ENCODE measurements around the gene AHNAK2. TPM values are rescaled to one million over a fixed set of nuclear protein-coding genes. Genes with fewer than 3 reads are reported as not detected.
A peak's percentile ranks its signal among the peaks of the same experiment; 100 is the strongest.

Gene AHNAK2
- total and polyA plus RNA-seq, 2 experiments from 2014 or later: 17.8 to 78.0 TPM

DNA sequence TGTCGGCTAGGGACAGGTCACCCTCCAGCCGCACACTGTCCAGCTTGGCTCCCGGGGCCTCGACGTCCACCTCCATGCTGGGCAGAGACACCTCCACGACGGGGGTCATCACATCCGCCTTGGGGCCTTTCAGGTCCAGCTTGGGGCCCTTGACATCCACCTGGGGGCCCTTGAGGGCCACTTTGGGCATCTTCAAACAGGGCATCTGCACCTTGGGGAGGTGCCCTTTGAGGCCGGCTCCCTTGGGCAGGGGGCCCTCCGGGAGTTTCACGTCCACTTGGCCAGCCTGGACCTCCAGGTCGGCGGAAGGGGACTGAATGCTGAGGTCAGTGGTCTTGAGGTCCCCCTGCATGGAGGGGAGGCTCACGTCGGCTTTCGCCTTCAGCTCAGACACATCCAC is 35.6 kb downstream of the AHNAK2 start:
- H3K27ac ChIP-seq: no peak overlapping the region
- TF ChIP-seq, protein P1, sequence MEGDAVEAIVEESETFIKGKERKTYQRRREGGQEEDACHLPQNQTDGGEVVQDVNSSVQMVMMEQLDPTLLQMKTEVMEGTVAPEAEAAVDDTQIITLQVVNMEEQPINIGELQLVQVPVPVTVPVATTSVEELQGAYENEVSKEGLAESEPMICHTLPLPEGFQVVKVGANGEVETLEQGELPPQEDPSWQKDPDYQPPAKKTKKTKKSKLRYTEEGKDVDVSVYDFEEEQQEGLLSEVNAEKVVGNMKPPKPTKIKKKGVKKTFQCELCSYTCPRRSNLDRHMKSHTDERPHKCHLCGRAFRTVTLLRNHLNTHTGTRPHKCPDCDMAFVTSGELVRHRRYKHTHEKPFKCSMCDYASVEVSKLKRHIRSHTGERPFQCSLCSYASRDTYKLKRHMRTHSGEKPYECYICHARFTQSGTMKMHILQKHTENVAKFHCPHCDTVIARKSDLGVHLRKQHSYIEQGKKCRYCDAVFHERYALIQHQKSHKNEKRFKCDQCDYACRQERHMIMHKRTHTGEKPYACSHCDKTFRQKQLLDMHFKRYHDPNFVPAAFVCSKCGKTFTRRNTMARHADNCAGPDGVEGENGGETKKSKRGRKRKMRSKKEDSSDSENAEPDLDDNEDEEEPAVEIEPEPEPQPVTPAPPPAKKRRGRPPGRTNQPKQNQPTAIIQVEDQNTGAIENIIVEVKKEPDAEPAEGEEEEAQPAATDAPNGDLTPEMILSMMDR (IDR thresholded peaks at IDR 0.05; ENCODE audit: low read depth, low read length): no peak
- no peaks in the 10 kb centered on the region for H3K36me3 ChIP-seq
- H3K9me3 ChIP-seq (ENCODE audit: low read depth): no peaks in the 10 kb centered on the region
- DNase-seq (ENCODE audit: low read depth in 1 of 2, low spot score in 1 of 2): no peak
- no peak overlapping the region for H3K4me3 ChIP-seq
- H3K27me3 ChIP-seq: peaks cover 26% of the 10 kb centered on the region
- H3K4me1 ChIP-seq (ENCODE audit: low read depth): no peaks in the 10 kb centered on the region

GRCh38 chr14:104941508-104942365 is 36.4 kb downstream of the AHNAK2 start:
- DNase-seq (ENCODE audit: low read depth in 1 of 2, low spot score in 1 of 2): no peak
- no peak overlapping the region for H3K27ac ChIP-seq
- H3K4me1 ChIP-seq (ENCODE audit: low read depth): no peaks in the 10 kb centered on the region
- H3K4me3 ChIP-seq: no peak overlapping the region
- H3K36me3 ChIP-seq: no peaks in the 10 kb centered on the region
- peaks cover 34% of the 10 kb centered on the region for H3K27me3 ChIP-seq
- TF ChIP-seq, protein P1 (IDR thresholded peaks at IDR 0.05; ENCODE audit: low read depth, low read length): no peak
- no peaks in the 10 kb centered on the region for H3K9me3 ChIP-seq (ENCODE audit: low read depth)

DNA sequence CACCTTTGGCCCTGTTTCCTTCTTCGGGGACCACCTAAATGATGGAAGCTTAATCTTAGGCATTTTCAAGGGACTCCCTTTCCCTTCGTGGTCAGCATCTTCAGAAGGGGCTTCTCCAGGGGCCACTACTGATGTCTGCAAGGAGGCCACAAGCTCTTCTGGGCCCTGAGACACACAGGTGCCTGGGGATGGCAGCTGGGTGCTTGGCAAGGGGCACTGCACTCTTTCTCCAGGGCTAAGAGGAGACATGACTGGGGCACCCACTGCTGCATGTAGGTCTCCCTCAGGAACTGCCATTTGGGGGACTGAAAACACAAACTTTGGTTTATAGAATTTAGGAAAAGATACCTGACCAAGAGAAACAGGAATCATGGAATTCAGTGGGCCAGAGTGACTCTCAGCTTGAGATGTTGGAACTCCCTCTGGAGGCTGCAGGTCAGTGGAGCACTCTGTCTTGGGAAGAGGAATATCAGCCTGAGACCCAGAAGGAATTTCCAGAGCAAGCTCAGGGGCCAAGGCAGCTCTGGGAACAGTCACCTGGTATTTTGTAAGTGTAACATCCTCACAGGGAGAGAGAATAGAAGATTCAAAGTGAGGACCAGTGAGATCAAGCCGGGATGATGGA is 37.5 kb downstream of the AHNAK2 start:
- Histone ChIP-seq H3K27me3 (peaks cover 44% of the 10 kb centered on the region), H3K9me3 (ENCODE audit: low read depth) (no peaks in the 10 kb centered on the region), H3K27ac (no peak overlapping the region), H3K4me1 (ENCODE audit: low read depth) (no peaks in the 10 kb centered on the region), H3K36me3 (no peaks in the 10 kb centered on the region), H3K4me3 (no peak overlapping the region)
- TF ChIP-seq, protein P1 (IDR thresholded peaks at IDR 0.05; ENCODE audit: low read depth, low read length): peak; percentile 25
- DNase-seq (ENCODE audit: low read depth in 1 of 2, low spot score in 1 of 2): peak in 1 of 2 donors; percentile 11

DNA sequence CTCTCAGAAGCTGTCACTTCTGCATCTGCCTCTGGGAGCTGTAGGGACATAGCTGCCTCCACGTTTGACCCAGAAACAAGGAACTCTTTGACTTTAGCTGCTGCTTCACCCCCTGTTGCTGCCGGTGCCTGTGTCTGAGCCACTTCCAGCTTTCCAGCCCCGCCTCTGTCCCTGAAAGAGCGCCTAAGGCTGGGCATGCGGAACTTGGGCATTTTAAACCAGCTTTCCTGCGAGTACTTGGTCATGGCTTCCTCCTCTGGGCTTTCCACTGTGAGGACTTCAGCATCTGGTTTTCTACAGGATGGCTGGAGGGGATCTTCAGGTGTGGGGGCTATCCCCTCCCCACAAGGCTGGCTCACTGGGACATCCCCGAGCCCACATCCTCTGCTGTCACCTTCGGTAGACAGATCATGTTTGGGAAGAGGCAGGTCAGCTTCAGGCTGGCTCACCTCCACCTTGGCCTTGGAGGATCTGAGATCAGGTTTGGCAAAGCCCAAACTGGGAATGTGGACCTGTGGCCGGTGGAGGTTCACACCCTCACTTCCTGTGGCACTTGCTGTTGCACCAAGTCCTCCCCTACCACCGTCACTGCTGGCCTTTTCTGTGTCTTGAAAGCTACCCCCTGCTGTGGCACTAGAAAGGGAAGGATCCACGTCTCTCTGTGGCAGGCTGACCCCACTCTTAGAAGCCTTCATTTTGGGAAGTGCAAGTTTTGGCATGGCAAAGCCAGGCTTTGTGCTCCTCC is 38.3 kb downstream of the AHNAK2 start:
- H3K4me3 ChIP-seq: no peak overlapping the region
- H3K9me3 ChIP-seq (ENCODE audit: low read depth): no peaks in the 10 kb centered on the region
- no peak overlapping the region for H3K27ac ChIP-seq
- H3K4me1 ChIP-seq (ENCODE audit: low read depth): no peaks in the 10 kb centered on the region
- TF ChIP-seq, protein P1 (IDR thresholded peaks at IDR 0.05; ENCODE audit: low read depth, low read length): no peak
- no peak for DNase-seq (ENCODE audit: low read depth in 1 of 2, low spot score in 1 of 2)
- no peaks in the 10 kb centered on the region for H3K36me3 ChIP-seq
- peaks cover 51% of the 10 kb centered on the region for H3K27me3 ChIP-seq

DNA sequence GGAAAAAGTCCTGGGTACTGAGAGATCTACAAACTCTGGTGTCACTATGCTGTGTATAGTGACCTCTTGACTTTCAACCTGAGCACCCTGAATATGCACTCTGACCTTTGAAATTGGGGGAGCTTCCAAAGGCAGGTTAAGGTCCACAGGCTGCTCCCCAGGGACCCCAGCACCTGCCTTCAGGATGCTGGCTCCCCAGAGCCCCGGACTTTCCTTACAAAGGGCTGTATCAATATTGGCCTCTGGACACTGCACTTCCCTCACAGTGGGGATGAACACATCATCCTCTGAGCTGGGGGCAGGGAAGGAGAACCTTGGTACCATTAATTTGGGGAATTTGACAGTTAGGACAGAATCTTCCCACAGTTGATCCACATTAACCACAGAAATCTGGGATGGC is 39.2 kb downstream of the AHNAK2 start:
- H3K27me3 ChIP-seq: peaks cover 60% of the 10 kb centered on the region
- TF ChIP-seq, protein P1 (IDR thresholded peaks at IDR 0.05; ENCODE audit: low read depth, low read length): no peak
- no peak for DNase-seq (ENCODE audit: low read depth in 1 of 2, low spot score in 1 of 2)

More for the DNA sequence above, 39.2 kb downstream of the AHNAK2 start:
- H3K27ac ChIP-seq: no peak overlapping the region
- no peaks in the 10 kb centered on the region for H3K4me1 ChIP-seq (ENCODE audit: low read depth)
- no peaks in the 10 kb centered on the region for H3K9me3 ChIP-seq (ENCODE audit: low read depth)
- no peak overlapping the region for H3K4me3 ChIP-seq
- H3K36me3 ChIP-seq: no peaks in the 10 kb centered on the region

Measured in cardiac muscle cell (in vitro differentiated cells and primary cell).